ENCODE results near the gene KRT8.

DNA sequence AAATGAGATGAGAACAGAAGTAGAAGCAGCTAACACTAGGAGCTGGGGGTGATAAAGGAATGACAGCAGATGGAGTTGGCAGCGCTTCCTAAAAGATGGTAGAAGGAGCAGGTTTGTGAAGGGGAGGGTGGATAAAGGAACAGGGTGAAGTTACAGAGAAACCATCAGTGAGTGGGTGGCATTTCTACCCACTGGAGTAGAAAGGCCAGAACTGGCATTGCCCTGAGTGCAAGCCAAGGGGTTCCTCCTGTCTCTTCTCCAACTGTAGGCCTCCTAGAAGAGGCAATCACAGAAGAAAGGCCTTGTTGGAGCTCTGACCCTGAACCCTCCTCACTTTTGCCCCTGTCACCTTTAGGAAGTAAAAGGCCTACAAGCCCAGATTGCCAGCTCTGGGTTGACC, 46.2 kb upstream of the KRT8 start:
- TF ChIP-seq, protein P1, sequence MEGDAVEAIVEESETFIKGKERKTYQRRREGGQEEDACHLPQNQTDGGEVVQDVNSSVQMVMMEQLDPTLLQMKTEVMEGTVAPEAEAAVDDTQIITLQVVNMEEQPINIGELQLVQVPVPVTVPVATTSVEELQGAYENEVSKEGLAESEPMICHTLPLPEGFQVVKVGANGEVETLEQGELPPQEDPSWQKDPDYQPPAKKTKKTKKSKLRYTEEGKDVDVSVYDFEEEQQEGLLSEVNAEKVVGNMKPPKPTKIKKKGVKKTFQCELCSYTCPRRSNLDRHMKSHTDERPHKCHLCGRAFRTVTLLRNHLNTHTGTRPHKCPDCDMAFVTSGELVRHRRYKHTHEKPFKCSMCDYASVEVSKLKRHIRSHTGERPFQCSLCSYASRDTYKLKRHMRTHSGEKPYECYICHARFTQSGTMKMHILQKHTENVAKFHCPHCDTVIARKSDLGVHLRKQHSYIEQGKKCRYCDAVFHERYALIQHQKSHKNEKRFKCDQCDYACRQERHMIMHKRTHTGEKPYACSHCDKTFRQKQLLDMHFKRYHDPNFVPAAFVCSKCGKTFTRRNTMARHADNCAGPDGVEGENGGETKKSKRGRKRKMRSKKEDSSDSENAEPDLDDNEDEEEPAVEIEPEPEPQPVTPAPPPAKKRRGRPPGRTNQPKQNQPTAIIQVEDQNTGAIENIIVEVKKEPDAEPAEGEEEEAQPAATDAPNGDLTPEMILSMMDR (IDR thresholded peaks at IDR 0.05; ENCODE audit: poor library complexity, severe bottlenecking): no peak
- TF ChIP-seq POLR2AphosphoS5 (IDR thresholded peaks at IDR 0.05) (no peak), EZH2 (IDR thresholded peaks at IDR 0.05; ENCODE audit: borderline replicate concordance, insufficient read depth, low read length, poor library complexity, severe bottlenecking) (no peak), RAD21 (conservative IDR thresholded peaks at IDR 0.05) (no peak), TAF1 (IDR thresholded peaks at IDR 0.05; ENCODE audit: low read depth) (no peak), MXI1 (conservative IDR thresholded peaks at IDR 0.05; ENCODE audit: poor library complexity, severe bottlenecking) (no peak), EP300 (conservative IDR thresholded peaks at IDR 0.05; ENCODE audit: poor library complexity, severe bottlenecking) (no peak), SMC3 (conservative IDR thresholded peaks at IDR 0.05; ENCODE audit: poor library complexity) (no peak)
- TF ChIP-seq, protein P2, sequence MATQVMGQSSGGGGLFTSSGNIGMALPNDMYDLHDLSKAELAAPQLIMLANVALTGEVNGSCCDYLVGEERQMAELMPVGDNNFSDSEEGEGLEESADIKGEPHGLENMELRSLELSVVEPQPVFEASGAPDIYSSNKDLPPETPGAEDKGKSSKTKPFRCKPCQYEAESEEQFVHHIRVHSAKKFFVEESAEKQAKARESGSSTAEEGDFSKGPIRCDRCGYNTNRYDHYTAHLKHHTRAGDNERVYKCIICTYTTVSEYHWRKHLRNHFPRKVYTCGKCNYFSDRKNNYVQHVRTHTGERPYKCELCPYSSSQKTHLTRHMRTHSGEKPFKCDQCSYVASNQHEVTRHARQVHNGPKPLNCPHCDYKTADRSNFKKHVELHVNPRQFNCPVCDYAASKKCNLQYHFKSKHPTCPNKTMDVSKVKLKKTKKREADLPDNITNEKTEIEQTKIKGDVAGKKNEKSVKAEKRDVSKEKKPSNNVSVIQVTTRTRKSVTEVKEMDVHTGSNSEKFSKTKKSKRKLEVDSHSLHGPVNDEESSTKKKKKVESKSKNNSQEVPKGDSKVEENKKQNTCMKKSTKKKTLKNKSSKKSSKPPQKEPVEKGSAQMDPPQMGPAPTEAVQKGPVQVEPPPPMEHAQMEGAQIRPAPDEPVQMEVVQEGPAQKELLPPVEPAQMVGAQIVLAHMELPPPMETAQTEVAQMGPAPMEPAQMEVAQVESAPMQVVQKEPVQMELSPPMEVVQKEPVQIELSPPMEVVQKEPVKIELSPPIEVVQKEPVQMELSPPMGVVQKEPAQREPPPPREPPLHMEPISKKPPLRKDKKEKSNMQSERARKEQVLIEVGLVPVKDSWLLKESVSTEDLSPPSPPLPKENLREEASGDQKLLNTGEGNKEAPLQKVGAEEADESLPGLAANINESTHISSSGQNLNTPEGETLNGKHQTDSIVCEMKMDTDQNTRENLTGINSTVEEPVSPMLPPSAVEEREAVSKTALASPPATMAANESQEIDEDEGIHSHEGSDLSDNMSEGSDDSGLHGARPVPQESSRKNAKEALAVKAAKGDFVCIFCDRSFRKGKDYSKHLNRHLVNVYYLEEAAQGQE (IDR thresholded peaks at IDR 0.05; ENCODE audit: borderline replicate concordance): no peak
